Esophagus squamous epithelium (tissue), 4 donors: ENCODE data around the gene CEP290.

Experiments used
- CTCF ChIP-seq, 6 experiments: fragments of 450-650 bp in 4 of 6; fragments of 200-600 bp in 2 of 6; sonication (generic) in 2 of 6; IDR thresholded peaks; one replicate each; pipeline ENCODE4 v1.5.1; 2016 to 2019; ENCODE audit warnings: antibody characterized with exemption in 6 of 6, mild to moderate bottlenecking in 4 of 6, moderate library complexity in 4 of 6
- POLR2A ChIP-seq, 4 donors: fragments of 450-650 bp; IDR thresholded peaks; one replicate each; pipeline ENCODE4 v1.6.1; 2017; ENCODE audit warnings: antibody characterized with exemption in 4 of 4, mild to moderate bottlenecking in 4 of 4, moderate library complexity in 3 of 4

- TF ChIP-seq POLR2A (IDR thresholded peaks at IDR 0.05) (no peak), CTCF (IDR thresholded peaks at IDR 0.05) (no peak)
Measured at GRCh38 chr12:88127855-88128254, 14.0 kb downstream of the CEP290 start.
